GM18867 (cell line): ENCODE measurements around the gene RPL28.
"Not testable (repeated sequence)": the region's sequence is repeated elsewhere in the genome, so short reads cannot be mapped to it uniquely, and the experiment has no call there.

ENCODE experiments used
- ATAC-seq: cut with Tn5 transposase; IDR thresholded peaks from one replicate; pipeline ENCODE4 v1.9.1; 2021; ENCODE audit warnings: mild to moderate bottlenecking, moderate library complexity; ENCODE audit not compliant: unreplicated experiment

RPL28 gene

GRCh38 chr19:55391191-55391670 lies 5.5 kb downstream of the RPL28 start:
- ATAC-seq, result no peak

DNA sequence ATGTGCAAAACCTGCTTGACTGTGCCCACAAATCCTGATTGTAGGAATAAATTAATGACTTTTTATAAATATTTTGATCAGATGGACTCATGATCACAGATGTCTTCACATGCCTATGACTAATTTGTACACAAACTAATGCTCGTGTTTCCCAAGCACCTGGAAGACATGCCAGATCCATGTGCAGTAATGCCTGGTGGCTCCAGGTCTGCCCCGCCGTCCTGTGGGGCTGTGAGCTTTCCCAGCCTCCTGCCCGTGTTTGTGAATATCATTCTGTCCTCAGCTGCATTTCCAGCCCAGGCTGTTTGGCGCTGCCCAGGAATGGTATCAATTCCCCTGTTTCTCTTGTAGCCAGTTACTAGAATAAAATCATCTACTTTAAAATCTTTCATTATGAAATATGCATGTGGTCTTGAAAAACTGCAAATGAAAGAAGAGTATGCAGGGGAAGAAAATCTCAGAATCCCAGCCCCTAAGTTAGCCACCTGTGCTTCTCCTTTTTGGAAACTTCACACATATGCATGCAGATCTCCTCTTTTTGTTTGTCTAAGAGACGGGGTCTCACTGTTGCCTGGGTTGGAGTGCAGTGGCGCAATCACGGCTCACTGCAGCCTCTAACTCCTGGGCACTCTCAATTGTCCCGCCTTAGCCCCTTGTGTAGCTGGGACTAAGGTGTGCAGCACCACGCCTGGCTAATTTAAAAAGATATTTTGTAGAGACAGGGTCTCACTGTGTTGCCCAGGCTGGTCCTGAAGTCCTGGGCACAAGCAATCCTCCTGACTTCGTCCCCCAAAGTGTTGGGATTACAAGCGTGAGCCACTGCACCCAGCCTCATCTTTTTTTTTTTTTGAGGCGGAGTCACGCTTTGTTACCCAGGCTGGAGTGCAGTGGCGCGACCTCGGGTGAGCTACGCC lies 6.2 kb downstream of the RPL28 start:
- ATAC-seq, result no peak

GRCh38 chr19:55392820-55393761 lies 7.4 kb downstream of the RPL28 start:
- ATAC-seq, result no peak

DNA sequence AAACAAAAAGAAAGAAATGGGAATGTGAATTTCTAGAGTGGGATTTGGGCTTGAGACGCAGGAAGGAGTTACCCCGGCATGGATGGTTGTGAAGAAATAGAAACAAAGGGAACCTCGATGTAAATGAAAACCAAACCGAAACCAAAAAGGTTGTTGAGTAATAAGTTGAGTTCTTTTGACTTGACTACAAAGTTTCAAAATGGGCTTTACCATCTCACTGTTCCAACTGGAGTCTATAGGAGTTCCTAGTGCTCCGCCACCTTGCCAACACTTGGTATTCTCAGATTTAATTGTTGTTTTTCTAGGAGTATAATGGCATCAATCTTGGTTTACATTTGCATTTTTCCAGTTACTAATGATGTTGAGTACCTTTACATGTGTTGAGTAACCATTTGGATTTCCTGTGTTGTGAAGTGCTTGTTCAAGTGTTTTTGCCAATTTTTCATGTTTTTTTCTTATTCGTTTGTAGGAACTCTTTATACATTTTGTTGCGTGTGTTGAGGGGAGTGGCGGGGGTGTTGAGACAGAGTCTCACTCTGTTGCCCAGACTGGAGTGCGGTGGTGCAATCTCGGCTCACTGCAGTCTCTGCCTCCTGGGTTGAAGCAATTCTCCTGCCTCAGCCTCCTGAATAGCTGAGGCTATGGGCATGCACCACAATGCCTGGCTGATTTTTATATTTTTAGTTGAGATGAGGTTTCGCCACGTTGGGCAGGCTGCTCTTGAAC lies 12.6 kb downstream of the RPL28 start:
- ATAC-seq, result no peak

- no peak for ATAC-seq
Measured at GRCh38 chr19:55400281-55401087, 14.8 kb downstream of the RPL28 start.

- not testable (repeated sequence) for ATAC-seq
Measured at GRCh38 chr19:55401390-55401789, 15.7 kb downstream of the RPL28 start.

GRCh38 chr19:55402509-55402908 lies 16.8 kb downstream of the RPL28 start:
- no peak for ATAC-seq

GRCh38 chr19:55405638-55406037 lies 19.9 kb downstream of the RPL28 start:
- ATAC-seq, result no peak

GRCh38 chr19:55406091-55406825 lies 20.5 kb downstream of the RPL28 start:
- no peak for ATAC-seq

- ATAC-seq, result no peak
Measured at GRCh38 chr19:55406826-55407549, 21.3 kb downstream of the RPL28 start.

DNA sequence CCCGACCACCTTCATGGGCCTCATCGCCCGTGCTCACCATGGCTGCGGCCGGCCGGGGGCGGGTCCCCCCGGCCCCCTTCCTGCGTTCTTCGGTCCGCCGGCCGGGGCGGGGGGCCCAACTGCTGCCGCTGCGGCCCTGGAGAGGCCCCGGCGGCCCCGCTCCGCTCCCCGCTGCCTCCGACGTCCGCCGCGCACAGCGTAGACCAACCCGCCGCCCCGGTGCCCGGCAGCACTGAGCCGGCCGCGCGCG lies 21.7 kb downstream of the RPL28 start, which contains the start of gene UBE2S:
UBE2S (minus strand) TSS at position 239 of the 250 bp plus-strand sequence; CDS start at position 40, 199 bp downstream.
- ATAC-seq, result not testable (repeated sequence)

- peak; percentile 77 for ATAC-seq
Measured at GRCh38 chr19:55407800-55408532, 22.2 kb downstream of the RPL28 start.

DNA sequence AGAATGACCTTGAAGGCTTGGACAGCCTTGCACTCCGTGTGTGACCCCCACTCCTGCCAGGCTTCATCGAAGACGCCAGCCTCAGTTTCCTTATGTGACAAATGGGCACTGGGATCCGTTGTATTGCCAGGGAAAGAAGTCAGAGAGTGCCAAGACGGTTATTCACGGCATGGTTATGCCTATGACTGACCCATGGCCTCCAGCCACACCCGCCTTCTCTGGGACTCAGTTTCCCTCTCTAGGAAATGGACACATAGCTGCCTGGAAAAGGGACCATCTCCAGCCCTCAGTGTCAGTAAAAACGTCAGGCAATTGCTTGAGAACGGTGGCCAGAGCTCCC lies 22.8 kb downstream of the RPL28 start:
- ATAC-seq, result no peak

DNA sequence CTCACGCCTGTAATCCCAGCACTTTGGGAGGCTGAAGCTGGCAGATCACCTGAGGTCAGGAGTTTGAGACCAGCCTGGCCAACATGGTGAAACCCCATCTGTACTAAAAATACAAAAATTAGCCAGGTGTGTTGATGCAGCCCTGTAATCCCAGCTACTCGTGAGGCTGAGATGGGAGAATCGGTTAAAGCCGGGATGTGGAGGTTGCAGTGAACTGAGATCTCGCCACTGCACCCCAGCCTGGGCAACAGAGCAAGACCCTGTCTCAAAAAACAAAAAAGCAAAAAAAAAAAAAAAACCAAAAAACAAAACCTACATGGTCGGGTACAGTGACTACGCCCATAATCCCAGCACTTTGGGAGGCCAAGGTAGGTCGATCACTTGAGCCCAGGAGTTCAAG lies 23.4 kb downstream of the RPL28 start:
- ATAC-seq, result not testable (repeated sequence)

- ATAC-seq, result no peak
Measured at GRCh38 chr19:55410168-55410567, 24.4 kb downstream of the RPL28 start.

DNA sequence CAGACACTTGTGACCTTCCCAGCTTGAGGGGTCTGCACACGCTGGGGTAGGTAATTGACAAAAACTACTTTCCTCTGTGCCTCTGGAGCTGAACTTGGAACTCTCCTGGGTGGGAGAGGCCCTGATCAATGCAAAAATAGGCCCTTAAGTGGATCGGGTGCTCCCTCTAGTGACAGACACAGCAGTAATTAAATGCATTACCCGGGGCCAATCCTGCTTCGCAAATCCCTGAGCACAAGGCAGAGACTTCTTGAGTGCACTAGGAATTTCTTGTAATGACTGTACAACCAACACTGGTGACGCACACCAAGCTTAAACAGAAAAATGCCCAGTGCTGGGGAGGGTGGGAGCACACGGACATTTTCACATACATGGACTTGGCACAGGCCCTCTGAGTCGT lies 32.5 kb downstream of the RPL28 start:
- ATAC-seq, result no peak

DNA sequence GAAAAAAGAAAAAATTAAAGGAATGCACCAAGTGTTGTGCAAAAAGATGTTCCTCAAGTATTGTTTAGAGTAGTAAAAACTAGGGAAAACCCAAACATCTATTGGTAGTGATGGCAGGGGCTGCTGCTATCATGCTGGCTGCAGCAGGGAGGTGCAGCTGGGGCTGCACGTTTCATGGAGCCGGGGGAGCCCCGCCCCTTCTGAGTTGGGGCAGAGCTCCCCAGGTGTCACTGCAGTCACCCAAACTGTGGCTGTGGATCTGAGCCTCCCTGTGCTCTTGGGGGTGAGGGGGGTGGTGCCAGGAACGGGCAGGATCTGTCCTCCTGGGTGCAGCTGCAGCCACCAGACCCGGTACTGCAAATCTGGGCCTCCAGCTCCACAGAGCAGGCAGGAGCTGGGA lies 33.4 kb downstream of the RPL28 start:
- no peak for ATAC-seq

- no peak for ATAC-seq
Measured at GRCh38 chr19:55419624-55420236, 34.0 kb downstream of the RPL28 start.
